Upper lobe of left lung (tissue), 6 donors: ENCODE results near the gene E2F4. TPM values are rescaled to one million over a fixed set of nuclear protein-coding genes. Genes with fewer than 3 reads are reported as not detected.

Experiments
- ATAC-seq, 2 donors: fragments of 200-7000 bp; cut with Tn5 transposase; one replicate each; pipeline ENCODE4 v1.9.1; 2022; ENCODE audit warnings: mild to moderate bottlenecking in 2 of 2, moderate library complexity in 2 of 2; ENCODE audit not compliant: low FRiP score in 2 of 2
- DNase-seq, 2 donors: peaks; one replicate each; pipeline ENCODE4 v3.0.0-alpha.2; 2019 to 2020
- H3K27ac ChIP-seq, 4 donors: fragments of 200-600 bp; sonication (generic); one replicate each; pipeline ENCODE4 v1.5.1; 2016 to 2019
- H3K27me3 ChIP-seq, 4 donors: fragments of 200-600 bp; sonication (generic); one replicate each; pipeline ENCODE4 v1.5.1; 2017 to 2019
- H3K36me3 ChIP-seq, 4 donors: fragments of 200-600 bp; sonication (generic); one replicate each; pipeline ENCODE4 v1.5.1; 2016 to 2019
- H3K4me1 ChIP-seq, 4 donors: fragments of 200-600 bp; sonication (generic); one replicate each; pipeline ENCODE4 v1.5.1; 2018 to 2019
- H3K4me3 ChIP-seq, 4 donors: fragments of 200-600 bp; sonication (generic); one replicate each; pipeline ENCODE4 v1.5.1; 2017 to 2019; ENCODE audit warnings: mild to moderate bottlenecking in 2 of 4, moderate library complexity in 1 of 4
- H3K9me3 ChIP-seq, 4 donors: fragments of 200-600 bp; sonication (generic); one replicate each; pipeline ENCODE4 v1.5.1; 2018 to 2019
- CTCF ChIP-seq, 6 experiments: fragments of 450-650 bp in 4 of 6; fragments of 200-600 bp in 2 of 6; sonication (generic) in 2 of 6; IDR thresholded peaks; one replicate each; pipeline ENCODE4 v1.5.1; 2016 to 2019; ENCODE audit warnings: antibody characterized with exemption in 6 of 6
- EP300 ChIP-seq, 4 donors: sonication (generic); formaldehyde crosslinking; IDR thresholded peaks; one replicate each; pipeline ENCODE4 v1.5.1; 2017; ENCODE audit warnings: antibody characterized with exemption in 4 of 4, control low read depth in 2 of 4
- POLR2A ChIP-seq, 4 donors: fragments of 450-650 bp; IDR thresholded peaks; one replicate each; pipeline ENCODE4 v1.5.1; 2016 to 2017; ENCODE audit warnings: antibody characterized with exemption in 4 of 4, mild to moderate bottlenecking in 2 of 4
- POLR2AphosphoS5 ChIP-seq, 2 donors: sonication (generic); formaldehyde crosslinking; IDR thresholded peaks; one replicate each; pipeline ENCODE4 v1.5.1; 2017; ENCODE audit warnings: antibody characterized with exemption in 2 of 2
- WGBS, 2 donors: methylation state at CpG; one replicate each; pipeline ENCODE4 v1.1.5; 2017 to 2018; 5-methylcytosine and 5-hydroxymethylcytosine counted together
- total RNA-seq, 6 donors: library from RNA; depleted of rRNA in 4 of 6; stranded (reverse); fragments of >200 nt in 4 of 6; gene quantifications; one replicate each; pipeline versions ENCODE4 v1.1.0 to v1.2.1, GENCODE V29; 2016 to 2021
- donor health status: DM: no; HTN: no; CAD: no; lungs with moderate emphysema.
- donor health status: DM: no; HTN: yes; CAD: no; lungs with severe emphysema.

The E2F4 gene
- total RNA-seq, 6 donors from 2014 or later: 55.7 to 124 (median 85.4) TPM

- TF ChIP-seq POLR2AphosphoS5 (IDR thresholded peaks at IDR 0.05) (no peak), CTCF (IDR thresholded peaks at IDR 0.05) (no peak), EP300 (IDR thresholded peaks at IDR 0.05) (no peak), POLR2A (IDR thresholded peaks at IDR 0.05) (no peak)
- no peak for ATAC-seq
- Histone ChIP-seq H3K27ac (peak overlapping the region in 2 of 4 donors; percentile 86 to 92), H3K27me3 (peaks cover 0 to 5% (median 0%) of the 10 kb centered on the region in 4 donors), H3K9me3 (no peaks in the 10 kb centered on the region), H3K36me3 (no peaks in the 10 kb centered on the region), H3K4me3 (peak overlapping the region in 1 of 4 donors; percentile 79), H3K4me1 (peaks cover 44 to 67% (median 50%) of the 10 kb centered on the region in 4 donors)
- 73 to 81% methylated on average over 7 of the region's 7 CpGs for WGBS, 2 donors
- no peak for DNase-seq
Observed at GRCh38 chr16:67157892-67158635, 33.9 kb upstream of the E2F4 start.

DNA sequence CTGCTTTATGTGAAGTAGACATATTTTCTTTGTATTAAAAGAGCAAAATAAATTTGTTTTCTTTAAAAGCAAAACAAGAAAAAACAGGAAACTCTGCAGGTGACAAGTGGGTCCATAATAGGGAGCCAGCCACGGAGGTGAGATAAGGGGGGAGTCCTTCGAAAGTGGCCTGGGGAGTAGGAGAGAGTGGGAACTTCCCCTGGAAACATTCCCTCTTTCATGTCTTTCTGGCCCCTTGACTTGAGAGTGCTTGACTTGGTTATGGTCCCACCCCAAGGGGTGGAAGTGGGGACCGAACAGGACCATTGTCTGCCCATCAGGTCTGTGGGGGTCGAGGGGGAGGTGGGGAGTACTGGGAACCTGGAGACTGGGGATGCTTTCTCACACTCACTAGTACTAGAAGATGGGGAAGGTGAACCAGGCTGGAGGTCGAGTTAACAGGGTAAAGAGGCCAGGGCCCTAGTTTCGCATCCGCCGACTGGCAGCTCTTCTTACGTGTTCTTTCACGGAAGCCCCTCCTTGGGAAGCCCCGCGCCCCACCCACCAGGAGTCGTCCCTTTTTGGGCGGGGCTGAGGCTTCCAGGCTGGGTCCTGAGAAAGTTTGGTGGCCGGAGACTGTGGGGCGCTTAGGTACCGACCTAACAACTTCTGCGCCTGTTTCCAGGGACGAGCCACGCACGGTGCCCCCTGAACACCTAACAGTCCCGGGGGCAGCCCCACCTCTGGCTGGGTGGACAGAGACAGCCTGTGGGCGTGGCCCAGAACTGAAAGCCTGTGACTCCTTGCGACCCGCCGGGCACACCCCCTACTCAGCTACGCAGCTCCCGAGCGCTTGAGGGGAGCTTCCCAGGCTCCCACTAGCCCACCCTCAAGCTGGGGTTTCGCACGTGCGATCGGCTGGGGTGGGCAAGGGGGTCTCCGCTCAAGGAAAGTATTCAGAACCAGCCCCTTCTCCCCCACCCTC lies 33.0 kb upstream of the E2F4 start:
- DNase-seq: peak; percentile 75 to 81
- no peak for TF ChIP-seq CTCF (IDR thresholded peaks at IDR 0.05)
- peak in 1 of 4 donors; percentile 9 for TF ChIP-seq POLR2A (IDR thresholded peaks at IDR 0.05)
- Histone ChIP-seq H3K27me3 (peaks cover 0 to 10% (median under 1%) of the 10 kb centered on the region in 4 donors), H3K9me3 (no peaks in the 10 kb centered on the region), H3K4me3 (peak overlapping the region; percentile 79 to 99 (median 86)), H3K36me3 (no peaks in the 10 kb centered on the region), H3K4me1 (peaks cover 53 to 76% (median 59%) of the 10 kb centered on the region in 4 donors), H3K27ac (peak overlapping the region; percentile 84 to 94 (median 89))
- peak in 1 of 2 donors; percentile 30 for ATAC-seq
- 8 to 14% methylated on average over 8 to 27 of the region's 34 CpGs for WGBS, 2 donors

GRCh38 chr16:67161595-67162058 lies 30.3 kb upstream of the E2F4 start:
- ATAC-seq (no peak), DNase-seq (peak in 1 of 2 donors; percentile 74)
- Histone ChIP-seq H3K9me3 (no peaks in the 10 kb centered on the region), H3K27me3 (peaks cover 0 to 27% (median 10%) of the 10 kb centered on the region in 4 donors), H3K36me3 (no peaks in the 10 kb centered on the region), H3K27ac (no peak overlapping the region), H3K4me3 (peak overlapping the region in 3 of 4 donors; percentile 79 to 99 (median 82)), H3K4me1 (peaks cover 55 to 75% (median 65%) of the 10 kb centered on the region in 4 donors)
- 53 to 63% methylated on average over 18 to 25 of the region's 25 CpGs for WGBS, 2 donors
- no peak for TF ChIP-seq CTCF (IDR thresholded peaks at IDR 0.05)
- no peak for TF ChIP-seq POLR2A (IDR thresholded peaks at IDR 0.05)
- TF ChIP-seq POLR2AphosphoS5 (IDR thresholded peaks at IDR 0.05): no peak
- TF ChIP-seq EP300 (IDR thresholded peaks at IDR 0.05): no peak

DNA sequence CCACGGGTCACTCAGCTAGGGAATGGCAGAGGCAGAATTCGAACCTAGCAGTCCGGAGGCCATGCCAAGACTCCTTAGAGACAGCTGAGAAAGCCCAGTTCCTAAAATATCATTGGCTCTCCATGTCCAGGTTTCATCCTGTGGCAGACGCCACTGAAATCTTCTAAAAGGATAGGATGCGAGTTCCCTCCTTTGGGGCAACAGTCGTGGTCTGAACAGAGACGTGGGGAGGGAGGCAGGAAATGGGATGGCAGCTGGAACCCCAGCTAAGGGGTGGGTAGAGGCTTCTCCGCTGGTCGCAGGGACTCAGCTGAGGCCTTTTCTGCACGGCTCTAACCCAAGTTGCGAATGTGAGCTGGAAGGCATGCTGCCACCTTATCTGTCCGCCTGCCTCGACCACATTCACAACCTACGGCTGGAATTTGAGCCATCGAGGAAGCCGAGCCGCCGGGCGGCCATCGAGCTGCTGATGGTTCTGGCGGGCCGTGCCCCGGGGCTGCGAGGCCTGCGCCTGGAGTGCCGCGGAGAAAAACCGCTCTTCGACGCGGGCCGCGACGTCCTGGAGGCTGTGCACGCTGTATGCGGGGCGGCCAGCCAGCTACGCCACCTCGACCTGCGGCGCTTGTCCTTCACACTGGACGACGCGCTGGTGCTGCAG lies 29.3 kb upstream of the E2F4 start:
- H3K36me3 ChIP-seq: no peaks in the 10 kb centered on the region
- WGBS, 2 donors: 45 to 50% methylated on average over 10 to 36 of the region's 44 CpGs
- no peak overlapping the region for H3K27ac ChIP-seq
- TF ChIP-seq POLR2AphosphoS5 (IDR thresholded peaks at IDR 0.05) (no peak), EP300 (IDR thresholded peaks at IDR 0.05) (no peak), POLR2A (IDR thresholded peaks at IDR 0.05) (no peak), CTCF (IDR thresholded peaks at IDR 0.05) (no peak)
- H3K4me3 ChIP-seq: peak overlapping the region in 3 of 4 donors; percentile 22 to 45 (median 42)
- no peaks in the 10 kb centered on the region for H3K9me3 ChIP-seq
- DNase-seq (no peak), ATAC-seq (no peak)
- peaks cover 0 to 27% (median 10%) of the 10 kb centered on the region in 4 donors for H3K27me3 ChIP-seq
- peaks cover 55 to 75% (median 65%) of the 10 kb centered on the region in 4 donors for H3K4me1 ChIP-seq
